ENCODE data around the gene PLEKHH2.

- TF ChIP-seq CTCF (IDR thresholded peaks at IDR 0.05): peak; percentile 60 to 75 (median 68)
- no peak for TF ChIP-seq POLR2A (IDR thresholded peaks at IDR 0.05)
These were observed 27.7 kb upstream of the PLEKHH2 start for GRCh38 chr2:43609290-43609918.

Measured in right lobe of liver (tissue), 4 donors.